CD4-positive, alpha-beta T cell treated with Interleukin-1 beta for 1 hour (primary cell): Measurements from ENCODE around the gene TULP1.
A peak's percentile ranks its signal among the peaks of the same experiment; 100 is the strongest.
"Not testable (repeated sequence)": the region's sequence is repeated elsewhere in the genome, so short reads cannot be mapped to it uniquely, and the experiment has no call there.

Experiments
- DNase-seq, 2 donors: peaks; one replicate each; pipeline ENCODE4 v3.0.0-alpha.2; 2020 to 2022

TULP1 gene

GRCh38 chr6:35512740-35513139 lies at the start of gene TULP1:
TULP1 (minus strand) TSS chr6:35512896; CDS start chr6:35512858, 38 bp downstream.
- no peak for DNase-seq

- no peak for DNase-seq
Observed at GRCh38 chr6:35562060-35562459, 49.4 kb upstream of the TULP1 start.

DNA sequence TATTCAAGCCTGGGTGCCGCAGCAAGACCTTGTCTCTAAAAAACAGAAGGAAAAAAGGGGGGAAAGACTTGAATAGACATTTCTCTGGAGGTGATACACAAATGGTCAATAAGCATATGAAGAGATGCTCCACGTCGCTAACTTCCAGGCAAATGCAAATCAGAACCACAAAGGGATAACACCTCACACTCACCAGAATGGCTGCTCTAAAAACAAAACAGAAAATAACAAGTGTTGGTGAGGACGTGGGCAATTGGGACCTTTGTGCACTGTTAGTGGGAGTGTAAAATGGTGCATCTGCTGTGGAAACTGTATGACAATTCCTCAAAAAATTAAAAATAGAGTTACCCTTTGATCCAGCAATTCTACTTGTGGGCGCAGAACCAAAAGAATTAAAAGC lies 48.4 kb upstream of the TULP1 start:
- DNase-seq = no peak

- DNase-seq = no peak
Observed at GRCh38 chr6:35558571-35558970, 45.9 kb upstream of the TULP1 start.

DNA sequence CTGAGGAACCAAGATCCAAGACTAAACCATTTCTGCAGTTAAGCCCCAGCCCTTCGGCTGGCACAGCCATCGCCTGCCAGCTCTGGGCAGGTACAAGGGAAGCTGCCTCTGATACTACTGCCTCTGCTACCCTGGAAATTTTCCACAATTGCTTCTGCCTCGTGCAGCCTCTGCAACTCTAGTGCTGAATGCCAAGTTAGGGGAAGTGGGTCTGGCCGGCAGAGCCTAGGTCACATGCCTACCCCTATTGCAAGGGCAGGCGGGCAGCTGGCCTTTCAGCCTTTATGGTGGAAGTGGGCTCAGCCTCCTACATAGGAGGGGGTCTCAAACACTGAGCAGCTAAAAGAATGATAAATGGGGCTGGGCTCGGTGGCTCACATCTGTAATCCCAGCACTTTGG lies 44.5 kb upstream of the TULP1 start:
- DNase-seq = no peak

- no peak for DNase-seq
Observed at GRCh38 chr6:35554811-35555210, 42.1 kb upstream of the TULP1 start.

- DNase-seq = no peak
Observed at GRCh38 chr6:35553315-35553714, 40.6 kb upstream of the TULP1 start.

DNA sequence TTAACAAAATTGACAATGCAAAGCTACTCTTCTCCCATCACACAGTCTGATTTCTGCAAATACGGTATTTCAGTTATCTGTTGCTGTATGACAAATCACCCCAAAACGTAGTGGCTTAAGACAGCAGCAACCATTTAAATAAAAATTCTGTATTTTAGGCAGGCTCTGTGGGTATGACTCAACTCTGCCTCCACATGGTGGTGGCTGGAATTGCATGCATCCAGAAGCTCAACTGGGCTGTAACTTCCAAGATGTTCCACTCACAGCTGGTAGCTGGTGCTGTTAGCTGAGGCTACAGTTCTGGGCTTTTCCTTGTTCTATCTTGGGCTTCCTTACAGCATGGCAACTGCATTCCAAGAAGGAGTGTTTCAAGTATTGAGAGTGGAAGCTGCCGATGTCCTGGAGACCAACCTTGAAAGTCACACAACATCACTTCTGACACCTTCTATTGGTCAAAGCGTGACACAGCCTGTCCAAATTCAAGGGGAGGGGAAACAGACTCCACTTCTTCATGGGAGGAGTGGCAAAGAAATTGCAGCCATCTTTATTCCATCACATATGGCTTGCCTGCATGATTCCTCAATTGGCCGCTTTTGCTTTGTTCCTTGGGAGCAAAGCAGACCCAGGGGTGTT lies 39.7 kb upstream of the TULP1 start:
- DNase-seq = peak; percentile 64 to 70

GRCh38 chr6:35550437-35550836 lies 37.7 kb upstream of the TULP1 start:
- no peak for DNase-seq

- no peak for DNase-seq
Observed at GRCh38 chr6:35547676-35548075, 35.0 kb upstream of the TULP1 start.

DNA sequence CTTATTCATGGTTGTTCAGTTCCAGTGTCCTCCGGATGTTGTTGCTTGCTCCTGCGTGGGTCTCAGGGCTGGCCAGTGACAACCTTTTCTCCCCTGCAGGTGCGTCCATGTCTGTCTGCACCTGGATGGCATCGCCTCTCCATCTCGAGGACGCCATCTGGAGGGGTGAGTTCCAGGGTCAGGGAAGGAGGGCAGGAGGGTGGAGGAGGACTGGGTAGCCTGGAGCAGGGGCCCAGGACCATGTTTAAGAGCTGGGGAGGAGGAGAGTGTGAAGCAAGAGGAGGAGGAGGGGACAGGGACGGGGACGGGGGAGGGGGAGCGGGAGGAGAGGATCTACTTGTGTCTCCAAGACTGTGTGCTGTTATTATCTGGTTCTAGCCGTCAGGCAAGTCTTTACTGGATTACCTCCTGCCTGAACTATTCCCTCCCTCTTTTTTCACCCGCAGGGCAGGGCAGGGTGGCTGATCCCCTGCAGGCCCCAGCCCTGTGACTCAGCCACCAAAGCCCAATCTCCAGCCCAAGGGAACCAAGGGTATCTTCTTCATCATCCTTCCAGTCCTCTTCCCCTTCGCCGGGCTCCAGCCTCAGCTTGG lies 32.2 kb upstream of the TULP1 start:
- DNase-seq = no peak

DNA sequence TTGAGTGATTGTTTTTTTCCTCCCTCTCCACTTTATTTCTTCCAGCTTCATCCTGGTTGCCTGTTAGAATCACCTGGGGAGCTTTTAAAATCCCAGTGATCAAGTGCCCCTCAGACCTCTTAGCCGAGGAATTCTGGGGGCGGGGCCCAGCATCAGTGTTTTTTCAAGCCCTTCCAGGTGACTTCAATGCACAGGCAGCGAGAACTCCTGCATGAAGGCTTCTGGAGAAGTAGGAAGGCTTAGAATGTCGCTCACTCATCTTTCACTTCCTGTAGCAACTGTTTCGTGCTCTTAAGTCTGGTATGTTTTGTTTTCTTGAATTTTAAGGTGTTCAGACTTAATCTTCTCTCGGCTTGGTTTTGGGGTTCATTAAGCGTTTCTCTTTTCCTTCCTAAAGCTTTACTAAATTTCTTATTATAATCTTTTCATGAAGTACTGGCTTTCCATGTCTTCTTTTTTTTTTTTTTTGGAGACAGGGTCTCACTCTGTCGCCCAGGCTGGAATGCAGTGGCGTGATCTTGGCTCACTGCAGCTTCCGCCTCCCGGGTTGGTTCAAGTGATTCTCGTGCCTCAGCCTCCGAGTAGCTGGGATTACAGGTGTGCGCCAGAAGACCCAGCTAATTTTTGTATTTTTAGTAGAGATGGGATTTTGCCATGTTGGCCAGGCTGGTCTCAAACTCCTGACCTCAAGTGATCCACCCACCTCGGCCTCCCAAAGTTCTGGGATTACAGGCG lies 30.9 kb upstream of the TULP1 start:
- no peak for DNase-seq

- no peak for DNase-seq
Observed at GRCh38 chr6:35541836-35542235, 29.1 kb upstream of the TULP1 start.

GRCh38 chr6:35539223-35539622 lies 26.5 kb upstream of the TULP1 start:
- no peak for DNase-seq

- not testable (repeated sequence) for DNase-seq
Observed at GRCh38 chr6:35535847-35536246, 23.2 kb upstream of the TULP1 start.

- DNase-seq = no peak
Observed at GRCh38 chr6:35534407-35535170, 21.9 kb upstream of the TULP1 start.

GRCh38 chr6:35533981-35534380 lies 21.3 kb upstream of the TULP1 start:
- DNase-seq = no peak

DNA sequence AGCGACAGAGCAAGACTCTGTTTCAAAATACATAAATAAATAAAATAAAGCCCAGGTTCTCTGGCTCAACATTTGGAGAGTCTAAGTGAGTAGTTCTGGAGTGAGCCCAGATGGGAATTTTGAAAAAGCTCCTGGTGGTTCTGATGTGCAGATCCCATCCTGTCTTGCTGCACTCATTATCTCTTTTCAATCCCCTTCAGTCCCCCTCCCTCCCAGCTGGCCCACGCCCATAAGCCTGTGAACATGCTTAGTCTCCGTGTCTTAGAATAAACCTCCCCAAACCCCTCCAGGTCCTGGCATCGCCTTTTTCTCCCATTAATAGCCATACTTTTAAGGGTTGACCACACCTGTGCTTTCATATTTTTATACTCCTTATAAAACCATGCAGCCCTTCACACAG lies 19.4 kb upstream of the TULP1 start:
- no peak for DNase-seq

- DNase-seq = no peak
Observed at GRCh38 chr6:35524380-35525020, 11.8 kb upstream of the TULP1 start.

GRCh38 chr6:35522660-35523658 lies 10.3 kb upstream of the TULP1 start:
- peak; percentile 69 to 77 for DNase-seq

DNA sequence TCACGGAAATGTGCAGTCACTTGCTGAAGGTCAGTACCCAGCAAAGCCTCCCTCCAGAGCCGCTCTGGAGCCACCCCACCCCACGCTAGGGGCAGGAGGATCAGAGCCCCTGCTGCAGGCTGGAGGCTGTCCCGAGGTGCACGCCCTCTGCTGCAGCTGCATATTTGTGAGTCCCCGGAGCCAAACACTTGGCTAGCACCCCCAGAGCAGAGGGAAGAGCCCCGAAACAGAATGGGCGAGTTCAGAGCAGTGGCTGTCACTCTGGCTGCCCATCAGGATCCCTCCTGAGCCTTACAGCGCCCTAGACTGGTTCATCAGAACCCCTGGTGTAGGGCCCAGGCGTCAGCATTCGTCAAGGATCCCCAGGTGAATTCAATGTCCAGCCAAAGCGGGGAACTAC lies 9.5 kb upstream of the TULP1 start:
- DNase-seq = no peak

DNA sequence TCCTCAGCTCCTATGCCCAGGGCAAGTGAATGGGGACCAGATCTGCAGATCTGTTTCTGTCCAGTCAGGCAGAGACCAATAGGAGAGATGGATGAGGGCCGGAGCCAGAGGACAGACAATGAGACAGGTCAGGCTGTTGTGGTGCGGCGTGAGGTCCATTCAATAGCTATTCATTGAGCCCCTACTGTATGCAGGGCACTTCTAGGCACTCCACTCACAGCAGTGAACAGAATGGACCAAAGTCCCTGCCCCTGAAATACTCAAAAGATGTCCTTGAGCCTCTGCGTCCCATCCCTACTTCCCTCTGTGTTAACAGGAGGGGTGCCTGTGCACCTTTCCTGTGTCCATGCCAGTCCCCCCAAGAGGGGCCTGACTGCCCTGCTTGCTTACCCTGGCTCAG lies 8.5 kb upstream of the TULP1 start:
- DNase-seq = no peak
